Fibroblast of peridontal ligament (primary cell): Measurements from ENCODE around the gene DIAPH3.

Experiments
- DNase-seq: peaks from one replicate; pipeline ENCODE4 v3.0.0-alpha.2; 2010; ENCODE audit errors: extremely low read depth

Gene DIAPH3

GRCh38 chr13:59677966-59678814 is 485.5 kb downstream of the DIAPH3 start:
- peak; percentile 87 for DNase-seq

- no peak for DNase-seq
Measured at GRCh38 chr13:59677430-59677829, 486.3 kb downstream of the DIAPH3 start.

- no peak for DNase-seq
Measured at GRCh38 chr13:59674616-59675015, 489.1 kb downstream of the DIAPH3 start.

- peak; percentile 86 for DNase-seq
Measured at GRCh38 chr13:59673286-59673685, 490.4 kb downstream of the DIAPH3 start.

- DNase-seq: no peak
Measured at GRCh38 chr13:59672445-59672844, 491.3 kb downstream of the DIAPH3 start.

- DNase-seq: no peak
Measured at GRCh38 chr13:59671881-59672280, 491.8 kb downstream of the DIAPH3 start.

GRCh38 chr13:59666504-59666903 is 497.2 kb downstream of the DIAPH3 start:
- DNase-seq: peak; percentile 23

GRCh38 chr13:59665732-59666131 is 498.0 kb downstream of the DIAPH3 start:
- DNase-seq: no peak

GRCh38 chr13:59665184-59665583 is 498.5 kb downstream of the DIAPH3 start:
- no peak for DNase-seq

- DNase-seq: no peak
Measured at GRCh38 chr13:59664586-59664985, 499.1 kb downstream of the DIAPH3 start.

GRCh38 chr13:59663707-59664106 is 500.0 kb downstream of the DIAPH3 start:
- no peak for DNase-seq

GRCh38 chr13:59660582-59660981 is 503.1 kb downstream of the DIAPH3 start:
- DNase-seq: no peak

- no peak for DNase-seq
Measured at GRCh38 chr13:59659981-59660380, 503.7 kb downstream of the DIAPH3 start.

- no peak for DNase-seq
Measured at GRCh38 chr13:59658738-59659330, 504.9 kb downstream of the DIAPH3 start.

- DNase-seq: no peak
Measured at GRCh38 chr13:59658027-59658737, 505.5 kb downstream of the DIAPH3 start.

- no peak for DNase-seq
Measured at GRCh38 chr13:59653916-59654315, 509.8 kb downstream of the DIAPH3 start.

GRCh38 chr13:59651479-59651878 is 512.2 kb downstream of the DIAPH3 start:
- no peak for DNase-seq

- no peak for DNase-seq
Measured at GRCh38 chr13:59643906-59644626, 519.7 kb downstream of the DIAPH3 start.

- DNase-seq: no peak
Measured at GRCh38 chr13:59643364-59643841, 520.3 kb downstream of the DIAPH3 start.

GRCh38 chr13:59641817-59642216 is 521.9 kb downstream of the DIAPH3 start:
- DNase-seq: peak; percentile 43

- DNase-seq: no peak
Measured at GRCh38 chr13:59641261-59641660, 522.5 kb downstream of the DIAPH3 start.

GRCh38 chr13:59638404-59638803 is 525.3 kb downstream of the DIAPH3 start:
- DNase-seq: no peak
